HG03095 (cell line): ENCODE results near the gene SMAD5.

Experiments
- ATAC-seq: cut with Tn5 transposase; IDR thresholded peaks from one replicate; pipeline ENCODE4 v1.9.1; 2021; ENCODE audit warnings: moderate library complexity; ENCODE audit not compliant: unreplicated experiment

The SMAD5 gene

DNA sequence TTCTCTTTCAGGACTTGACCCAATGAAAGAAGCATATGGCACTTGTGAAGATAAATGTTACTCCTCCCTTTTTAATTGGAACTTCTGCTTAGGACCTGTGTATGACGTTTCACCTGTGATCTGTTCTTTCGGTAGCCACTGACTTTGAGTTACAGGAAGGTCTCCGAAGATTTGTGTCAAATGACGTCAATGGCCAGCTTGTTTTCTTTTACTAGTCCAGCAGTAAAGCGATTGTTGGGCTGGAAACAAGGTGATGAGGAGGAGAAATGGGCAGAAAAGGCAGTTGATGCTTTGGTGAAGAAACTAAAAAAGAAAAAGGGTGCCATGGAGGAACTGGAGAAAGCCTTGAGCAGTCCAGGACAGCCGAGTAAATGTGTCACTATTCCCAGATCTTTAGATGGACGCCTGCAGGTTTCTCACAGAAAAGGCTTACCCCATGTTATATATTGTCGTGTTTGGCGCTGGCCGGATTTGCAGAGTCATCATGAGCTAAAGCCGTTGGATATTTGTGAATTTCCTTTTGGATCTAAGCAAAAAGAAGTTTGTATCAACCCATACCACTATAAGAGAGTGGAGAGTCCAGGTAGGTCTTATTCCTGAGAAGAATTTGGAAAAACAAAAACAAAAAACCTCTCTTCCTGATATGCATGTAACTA lies 21.1 kb downstream of the SMAD5 start:
- ATAC-seq = no peak

GRCh38 chr5:136155078-136155477 lies 22.4 kb downstream of the SMAD5 start:
- ATAC-seq = no peak

GRCh38 chr5:136155761-136156160 lies 23.1 kb downstream of the SMAD5 start:
- no peak for ATAC-seq

- no peak for ATAC-seq
These were observed 24.9 kb downstream of the SMAD5 start for GRCh38 chr5:136157514-136157913.

DNA sequence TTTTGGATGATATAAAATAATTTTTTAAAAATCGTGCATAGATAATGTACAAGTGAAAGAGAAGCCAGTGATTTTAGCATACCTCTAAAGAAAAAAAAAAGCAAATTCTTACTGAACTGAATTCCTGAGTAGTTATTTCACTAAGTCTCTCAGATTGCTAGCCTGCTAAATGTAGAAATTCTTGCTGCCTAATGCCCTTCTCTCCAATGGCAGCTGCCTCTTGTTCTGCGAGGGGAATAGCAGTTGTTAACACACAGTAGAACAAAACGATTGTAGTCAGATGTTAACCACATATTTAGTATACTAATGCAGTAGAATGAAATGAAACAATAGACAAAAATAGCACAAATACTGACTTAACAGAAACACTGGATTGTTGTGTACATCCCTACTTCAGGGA lies 26.8 kb downstream of the SMAD5 start:
- ATAC-seq = no peak

- no peak for ATAC-seq
These were observed 29.4 kb downstream of the SMAD5 start for GRCh38 chr5:136162008-136162407.

- ATAC-seq = no peak
These were observed 31.6 kb downstream of the SMAD5 start for GRCh38 chr5:136164226-136164625.

DNA sequence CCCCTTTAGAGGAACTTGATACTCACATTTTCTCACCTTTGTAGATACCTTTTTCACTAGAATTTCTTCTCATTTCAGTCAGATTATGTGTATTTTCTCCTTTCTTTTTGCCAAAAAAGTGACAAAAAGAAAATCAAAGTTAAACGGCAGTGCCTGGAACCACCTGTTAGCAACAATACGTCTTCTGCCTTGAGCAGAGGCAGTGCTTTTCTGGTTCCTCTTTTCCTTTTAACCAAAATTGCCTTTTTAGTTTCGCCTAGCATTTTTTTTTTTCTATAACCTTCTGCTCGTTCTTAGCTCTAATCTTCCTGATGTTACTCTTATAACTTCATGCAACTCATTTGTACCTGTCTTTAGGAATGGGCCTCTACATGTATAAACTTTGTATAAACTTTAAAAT lies 34.3 kb downstream of the SMAD5 start:
- ATAC-seq = peak; percentile 68

DNA sequence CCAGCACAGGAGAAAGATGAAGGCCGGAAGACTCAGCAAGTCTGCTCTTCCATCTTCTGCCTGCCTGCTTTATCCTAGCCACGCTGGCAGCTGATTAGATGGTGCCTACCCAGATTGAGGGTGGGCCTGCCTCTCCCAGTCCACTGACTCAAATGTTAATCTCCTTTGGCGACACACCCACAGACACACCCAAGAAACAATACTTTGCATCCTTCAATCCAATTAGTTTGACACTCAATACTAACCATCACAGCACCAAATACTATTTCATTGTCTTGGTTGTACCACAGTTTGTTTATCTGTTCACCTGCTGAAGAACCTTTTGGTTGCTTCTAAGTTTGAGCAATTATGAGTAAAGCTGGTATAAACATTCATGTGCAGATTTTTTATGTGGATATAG lies 36.6 kb downstream of the SMAD5 start:
- ATAC-seq = no peak

DNA sequence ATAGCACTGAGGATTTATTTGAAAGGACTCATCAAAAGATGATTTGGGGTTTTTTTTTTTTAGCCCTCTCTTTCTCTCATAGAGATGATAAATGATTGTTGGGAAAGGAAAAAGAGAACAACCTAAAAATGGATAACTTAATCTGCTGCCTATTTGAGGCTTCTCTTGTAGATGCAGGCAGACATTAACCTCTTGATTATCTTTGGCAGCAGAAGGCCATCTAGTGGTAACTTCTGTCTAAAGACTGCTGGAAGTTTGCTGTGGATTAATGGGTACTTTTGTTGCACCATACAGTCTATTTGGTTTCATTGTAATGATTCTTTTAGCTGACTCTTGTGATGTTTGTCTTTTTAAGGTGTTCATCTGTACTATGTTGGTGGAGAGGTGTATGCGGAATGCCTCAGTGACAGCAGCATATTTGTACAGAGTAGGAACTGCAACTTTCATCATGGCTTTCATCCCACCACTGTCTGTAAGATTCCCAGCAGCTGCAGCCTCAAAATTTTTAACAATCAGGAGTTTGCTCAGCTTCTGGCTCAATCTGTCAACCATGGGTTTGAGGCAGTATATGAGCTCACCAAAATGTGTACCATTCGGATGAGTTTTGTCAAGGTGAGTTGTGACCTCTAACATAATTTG lies 41.5 kb downstream of the SMAD5 start:
- no peak for ATAC-seq

- ATAC-seq = no peak
These were observed 50.0 kb downstream of the SMAD5 start for GRCh38 chr5:136182618-136183017.

GRCh38 chr5:136185974-136186665 lies 53.5 kb downstream of the SMAD5 start:
- ATAC-seq = no peak

- no peak for ATAC-seq
These were observed 54.2 kb downstream of the SMAD5 start for GRCh38 chr5:136186796-136187195.

GRCh38 chr5:136188859-136189258 lies 56.2 kb downstream of the SMAD5 start:
- no peak for ATAC-seq

DNA sequence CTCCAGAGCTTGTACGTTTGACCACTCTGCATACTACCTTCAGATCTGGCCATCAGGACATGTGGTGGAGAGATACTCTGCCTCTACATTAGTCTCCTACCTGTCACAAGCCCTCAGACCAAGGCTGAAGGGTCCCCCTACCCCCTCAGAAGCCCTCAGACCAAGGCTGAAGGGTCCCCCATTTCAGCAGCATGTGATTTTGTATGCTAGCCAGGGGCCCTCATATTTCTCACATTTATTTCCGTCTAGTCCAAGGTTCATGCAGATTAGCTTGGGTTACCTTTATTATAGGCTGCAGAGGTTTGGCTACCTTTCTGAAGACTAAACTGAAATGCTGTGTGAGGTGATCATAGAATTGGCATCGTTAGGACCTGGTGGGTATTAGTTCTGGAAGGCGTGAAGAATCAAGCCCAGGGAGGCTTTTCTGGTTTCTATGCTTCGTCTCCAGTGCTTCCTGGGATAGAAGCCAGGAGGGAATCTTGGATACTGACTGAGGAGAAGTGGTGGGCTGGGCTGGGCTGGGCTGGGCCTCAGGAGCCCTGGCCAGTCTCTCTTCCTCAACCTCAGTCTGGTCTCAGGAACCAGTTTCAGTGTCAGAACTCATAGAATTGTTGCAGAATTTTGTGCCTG lies 57.6 kb downstream of the SMAD5 start:
- no peak for ATAC-seq

GRCh38 chr5:136190904-136191303 lies 58.3 kb downstream of the SMAD5 start:
- no peak for ATAC-seq

GRCh38 chr5:136191304-136192014 lies 58.8 kb downstream of the SMAD5 start:
- no peak for ATAC-seq

DNA sequence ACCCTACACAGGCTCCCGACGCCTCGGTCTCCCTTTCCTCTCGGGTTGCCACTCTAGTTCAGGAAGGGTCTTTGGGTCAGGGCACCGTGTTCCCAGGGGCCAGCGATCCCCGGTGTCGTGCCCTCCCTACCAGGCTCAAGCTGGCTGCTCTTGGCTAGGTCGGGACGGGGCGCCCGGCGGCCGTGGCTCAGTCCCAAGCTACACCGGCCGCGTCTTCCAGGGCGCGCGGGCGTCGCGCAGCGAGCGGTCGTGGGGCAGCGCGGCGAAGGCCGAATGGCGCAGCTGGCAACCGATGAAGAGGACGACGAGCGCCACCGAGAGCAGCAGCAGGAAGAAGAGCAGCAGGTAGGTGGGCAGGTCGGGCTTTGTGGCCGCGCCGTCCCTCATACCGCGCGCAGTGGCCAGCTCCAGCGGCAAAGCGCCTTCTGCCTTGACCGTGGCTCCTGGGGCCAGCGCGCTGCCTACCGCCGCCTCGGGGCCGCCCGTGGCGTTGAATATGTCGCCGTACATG lies 59.4 kb downstream of the SMAD5 start:
- ATAC-seq = no peak

GRCh38 chr5:136192526-136193321 lies 60.1 kb downstream of the SMAD5 start, which contains the start of gene SMIM32:
Gene SMIM32, minus strand, starts transcription at chr5:136193162. Its CDS starts 638 bp downstream, at chr5:136192524.
- no peak for ATAC-seq

GRCh38 chr5:136193322-136193935 lies 60.8 kb downstream of the SMAD5 start:
- no peak for ATAC-seq
